HL-60 (cell line): Measurements from ENCODE around the gene TSC1.

ENCODE experiments used
- DNase-seq, 2 experiments: peaks; one replicate each; pipeline ENCODE4 v3.0.0-alpha.2; 2010 to 2020; ENCODE audit warnings: low read depth in 1 of 2, low spot score in 1 of 2
- H3K27ac ChIP-seq: fragments of 250-450 bp; sonication (Bioruptor Pico); replicated peaks from 2 replicates; pipeline ENCODE4 v1.5.1; 2020; ENCODE audit warnings: mild to moderate bottlenecking, moderate library complexity
- H3K27me3 ChIP-seq: fragments of 250-450 bp; sonication (Bioruptor Pico); 2 replicates; pipeline ENCODE4 v1.5.1; 2021; ENCODE audit warnings: mild to moderate bottlenecking, moderate library complexity; ENCODE audit not compliant: insufficient read depth, poor library complexity, severe bottlenecking
- H3K4me3 ChIP-seq: replicated peaks from 2 replicates; pipeline ENCODE4 v1.5.1; 2011; ENCODE audit warnings: mild to moderate bottlenecking, control low read depth, low read length; ENCODE audit not compliant: insufficient read depth
- GABPA ChIP-seq: IDR thresholded peaks from 2 replicates; pipeline ENCODE4 v1.6.1; 2012; ENCODE audit warnings: low read depth
- POLR2AphosphoS5 ChIP-seq: IDR thresholded peaks from 2 replicates; pipeline ENCODE4 v1.6.1; 2012; ENCODE audit warnings: low read depth
- SPI1 ChIP-seq: IDR thresholded peaks from 2 replicates; pipeline ENCODE4 v1.6.1; 2012; ENCODE audit warnings: low read depth, mild to moderate bottlenecking, borderline replicate concordance
- long read RNA-seq: library from polyadenylated mRNA; unstranded; transcript quantifications from one replicate; pipeline ENCODE4 v2.0.0, GENCODE V29; 2020
- TF ChIP-seq, protein P1 (sequence below): IDR thresholded peaks from 2 replicates; pipeline ENCODE4 v1.6.1; 2012; ENCODE audit warnings: low read depth; ENCODE audit not compliant: insufficient replicate concordance
- TF ChIP-seq, protein P2 (sequence below): IDR thresholded peaks from one replicate; pipeline ENCODE4 v1.5.1; 2011; ENCODE audit warnings: low read length, control low read depth, inconsistent platforms; ENCODE audit not compliant: insufficient read depth

Gene TSC1
- long read RNA-seq, full-length matches to known transcripts = 11 of 68 reads
- long read RNA-seq, partial matches to known transcripts = 37 of 68 reads
- long read RNA-seq, other reads (novel, unspliced or antisense) = 20 of 68 reads

- peak within 1 kb of the TSS; percentile 99 for H3K27ac ChIP-seq
- H3K27me3 ChIP-seq = no peaks in the 10 kb centered on the region
- TF ChIP-seq SPI1 = no peak
- peak; percentile 68 for TF ChIP-seq GABPA
- TF ChIP-seq, protein P1, sequence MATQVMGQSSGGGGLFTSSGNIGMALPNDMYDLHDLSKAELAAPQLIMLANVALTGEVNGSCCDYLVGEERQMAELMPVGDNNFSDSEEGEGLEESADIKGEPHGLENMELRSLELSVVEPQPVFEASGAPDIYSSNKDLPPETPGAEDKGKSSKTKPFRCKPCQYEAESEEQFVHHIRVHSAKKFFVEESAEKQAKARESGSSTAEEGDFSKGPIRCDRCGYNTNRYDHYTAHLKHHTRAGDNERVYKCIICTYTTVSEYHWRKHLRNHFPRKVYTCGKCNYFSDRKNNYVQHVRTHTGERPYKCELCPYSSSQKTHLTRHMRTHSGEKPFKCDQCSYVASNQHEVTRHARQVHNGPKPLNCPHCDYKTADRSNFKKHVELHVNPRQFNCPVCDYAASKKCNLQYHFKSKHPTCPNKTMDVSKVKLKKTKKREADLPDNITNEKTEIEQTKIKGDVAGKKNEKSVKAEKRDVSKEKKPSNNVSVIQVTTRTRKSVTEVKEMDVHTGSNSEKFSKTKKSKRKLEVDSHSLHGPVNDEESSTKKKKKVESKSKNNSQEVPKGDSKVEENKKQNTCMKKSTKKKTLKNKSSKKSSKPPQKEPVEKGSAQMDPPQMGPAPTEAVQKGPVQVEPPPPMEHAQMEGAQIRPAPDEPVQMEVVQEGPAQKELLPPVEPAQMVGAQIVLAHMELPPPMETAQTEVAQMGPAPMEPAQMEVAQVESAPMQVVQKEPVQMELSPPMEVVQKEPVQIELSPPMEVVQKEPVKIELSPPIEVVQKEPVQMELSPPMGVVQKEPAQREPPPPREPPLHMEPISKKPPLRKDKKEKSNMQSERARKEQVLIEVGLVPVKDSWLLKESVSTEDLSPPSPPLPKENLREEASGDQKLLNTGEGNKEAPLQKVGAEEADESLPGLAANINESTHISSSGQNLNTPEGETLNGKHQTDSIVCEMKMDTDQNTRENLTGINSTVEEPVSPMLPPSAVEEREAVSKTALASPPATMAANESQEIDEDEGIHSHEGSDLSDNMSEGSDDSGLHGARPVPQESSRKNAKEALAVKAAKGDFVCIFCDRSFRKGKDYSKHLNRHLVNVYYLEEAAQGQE = peak; percentile 79
- TF ChIP-seq, protein P2, sequence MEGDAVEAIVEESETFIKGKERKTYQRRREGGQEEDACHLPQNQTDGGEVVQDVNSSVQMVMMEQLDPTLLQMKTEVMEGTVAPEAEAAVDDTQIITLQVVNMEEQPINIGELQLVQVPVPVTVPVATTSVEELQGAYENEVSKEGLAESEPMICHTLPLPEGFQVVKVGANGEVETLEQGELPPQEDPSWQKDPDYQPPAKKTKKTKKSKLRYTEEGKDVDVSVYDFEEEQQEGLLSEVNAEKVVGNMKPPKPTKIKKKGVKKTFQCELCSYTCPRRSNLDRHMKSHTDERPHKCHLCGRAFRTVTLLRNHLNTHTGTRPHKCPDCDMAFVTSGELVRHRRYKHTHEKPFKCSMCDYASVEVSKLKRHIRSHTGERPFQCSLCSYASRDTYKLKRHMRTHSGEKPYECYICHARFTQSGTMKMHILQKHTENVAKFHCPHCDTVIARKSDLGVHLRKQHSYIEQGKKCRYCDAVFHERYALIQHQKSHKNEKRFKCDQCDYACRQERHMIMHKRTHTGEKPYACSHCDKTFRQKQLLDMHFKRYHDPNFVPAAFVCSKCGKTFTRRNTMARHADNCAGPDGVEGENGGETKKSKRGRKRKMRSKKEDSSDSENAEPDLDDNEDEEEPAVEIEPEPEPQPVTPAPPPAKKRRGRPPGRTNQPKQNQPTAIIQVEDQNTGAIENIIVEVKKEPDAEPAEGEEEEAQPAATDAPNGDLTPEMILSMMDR = no peak
- peak; percentile 85 for TF ChIP-seq POLR2AphosphoS5
- peak within 1 kb of the TSS; percentile 78 for H3K4me3 ChIP-seq
- peak; percentile 87 to 95 for DNase-seq
Observed at GRCh38 chr9:132944294-132945185, at the start of gene TSC1. TSC1 (minus strand) TSS chr9:132944616; CDS start chr9:132928872, 15,744 bp downstream.

DNA sequence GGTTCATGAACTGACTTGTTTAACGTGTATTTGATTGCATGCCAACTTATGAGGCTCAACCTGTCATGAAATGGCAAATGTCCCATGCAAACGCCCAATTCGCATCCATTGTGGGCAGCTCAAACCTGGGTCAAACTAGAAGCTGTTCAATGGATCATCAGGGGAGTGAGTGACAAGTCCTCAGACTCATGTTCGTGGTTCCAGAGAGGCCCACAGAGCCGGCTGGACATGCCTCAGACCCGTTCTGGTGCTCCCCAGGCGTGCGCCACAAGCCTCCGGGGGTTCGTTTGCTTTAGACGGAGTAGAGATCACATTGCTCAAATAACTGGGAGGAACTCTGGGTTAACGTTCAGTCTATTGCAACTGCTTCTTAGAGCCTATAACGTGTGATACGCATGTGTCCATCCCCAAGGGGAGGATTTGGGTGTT lies 49.1 kb upstream of the TSC1 start:
- no peak for DNase-seq

More for the DNA sequence above, 49.1 kb upstream of the TSC1 start:
- H3K27ac ChIP-seq = no peak overlapping the region
- no peak overlapping the region for H3K4me3 ChIP-seq
- no peaks in the 10 kb centered on the region for H3K27me3 ChIP-seq
- TF ChIP-seq, protein P1 = no peak
- TF ChIP-seq SPI1 = no peak
- no peak for TF ChIP-seq POLR2AphosphoS5
- no peak for TF ChIP-seq GABPA
- TF ChIP-seq, protein P2 = no peak
